Activated CD4-positive, alpha-beta T cell treated with anti-CD3 and anti-CD28 coated beads, Interleukin-2, amount 10 ng/mL, durations not matched to agents 24 days and 14 days (primary cell): Measurements from ENCODE around the gene HTR6. TPM values are rescaled to one million over a fixed set of nuclear protein-coding genes. Genes with fewer than 3 reads are reported as not detected.
A peak's percentile ranks its signal among the peaks of the same experiment; 100 is the strongest.

Experiments used
- DNase-seq: peaks from one replicate; pipeline ENCODE4 v3.0.0; 2022
- H3K27ac Mint-ChIP-seq: one replicate; pipeline ENCODE4 v1.8.0; 2022; ENCODE audit warnings: mild to moderate bottlenecking, mixed read lengths
- H3K27me3 Mint-ChIP-seq: one replicate; pipeline ENCODE4 v1.8.0; 2022; ENCODE audit warnings: mixed read lengths
- H3K36me3 Mint-ChIP-seq: one replicate; pipeline ENCODE4 v1.8.0; 2022; ENCODE audit warnings: low read depth, mild to moderate bottlenecking, mixed read lengths
- H3K4me1 Mint-ChIP-seq: one replicate; pipeline ENCODE4 v1.8.0; 2021; ENCODE audit warnings: mixed read lengths
- H3K4me3 Mint-ChIP-seq: one replicate; pipeline ENCODE4 v1.8.0; 2022; ENCODE audit warnings: mild to moderate bottlenecking, moderate library complexity, mixed read lengths
- H3K9me3 Mint-ChIP-seq: one replicate; pipeline ENCODE4 v1.8.0; 2021; ENCODE audit warnings: mixed read lengths
- intact Hi-C: fragments of 100-400 bp; cut with micrococcal nuclease; formaldehyde crosslinking; loops from one replicate; pipeline ENCODE4 v1.15.1; 2023
- total RNA-seq: library from RNA; stranded (reverse); gene quantifications from 2 replicates; pipeline ENCODE4 v1.2.3, GENCODE V29; 2022

HTR6 gene
- total RNA-seq, 1 donor from 2014 or later, result not detected

DNA sequence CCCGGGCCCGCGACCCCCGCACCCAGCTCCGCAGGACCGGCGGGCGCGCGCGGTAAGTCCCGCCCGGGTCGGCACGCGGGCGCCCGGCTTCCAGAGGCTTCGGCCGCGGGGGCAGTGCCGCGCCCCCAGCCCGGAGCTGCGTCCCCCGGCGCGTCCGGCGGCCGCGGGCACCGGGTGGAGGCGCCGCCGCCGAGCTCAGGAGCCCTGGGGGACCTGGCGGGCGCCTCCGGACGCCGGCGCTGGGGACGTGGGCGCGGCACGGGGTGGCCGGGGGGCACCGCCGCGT is 20.3 kb upstream of the HTR6 start:
- Mint-ChIP-seq H3K27me3 (peaks cover 19% of the 10 kb centered on the region), H3K4me1 (peaks cover 28% of the 10 kb centered on the region), H3K9me3 (no peaks in the 10 kb centered on the region), H3K27ac (no peak overlapping the region), H3K36me3 (no peaks in the 10 kb centered on the region), H3K4me3 (peak overlapping the region; percentile 23)
- no peak for DNase-seq
- intact Hi-C loops, result loop anchor here (2.0 to 10.0 kb wide), 3 partner anchors 48 to 390 kb away; partner anchors contain the start of genes CAPZB, EMC1 and MRTO4

DNA sequence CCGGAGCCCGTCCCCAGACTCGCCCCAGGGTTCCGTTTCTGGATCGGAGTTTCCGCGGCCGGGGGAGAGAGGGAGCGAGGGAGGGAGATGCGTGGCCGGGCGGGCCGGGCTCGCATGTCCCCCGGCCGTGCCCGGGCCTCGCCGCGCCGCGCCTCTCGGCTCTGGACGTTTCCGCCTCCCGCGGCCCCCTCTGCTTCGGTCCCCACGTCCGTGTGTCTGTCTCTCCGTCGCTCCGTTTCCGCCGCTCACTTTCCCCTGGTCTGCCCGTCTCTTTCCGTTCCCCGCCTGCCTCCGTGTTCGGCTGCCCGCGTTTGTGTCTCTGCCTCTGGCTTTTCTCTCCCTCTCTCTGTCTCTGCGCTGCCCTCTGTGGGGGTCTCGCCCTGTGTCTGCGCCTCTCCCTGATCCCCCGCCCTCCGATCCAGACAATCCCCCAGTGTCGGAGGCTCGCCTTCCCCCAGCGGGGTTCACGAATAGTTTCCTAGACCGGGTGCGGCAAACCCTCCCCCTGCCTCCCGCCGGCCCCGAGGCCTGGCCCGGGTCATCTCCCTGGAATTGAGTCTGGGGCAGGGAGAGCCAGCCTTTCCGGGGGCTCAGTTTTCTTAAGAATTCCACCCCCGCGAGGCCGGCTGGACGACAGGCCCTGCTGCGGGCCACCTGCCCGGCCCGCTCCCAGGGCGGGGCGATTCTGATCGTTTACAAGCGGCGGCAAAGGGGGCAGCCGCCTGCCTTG is 19.8 kb upstream of the HTR6 start:
- intact Hi-C loops, result loop anchor here (2.0 to 10.0 kb wide), 3 partner anchors 48 to 390 kb away; partner anchors contain the start of genes CAPZB, EMC1 and MRTO4
- Mint-ChIP-seq H3K36me3 (no peaks in the 10 kb centered on the region), H3K27me3 (peaks cover 19% of the 10 kb centered on the region), H3K4me1 (peaks cover 30% of the 10 kb centered on the region), H3K9me3 (no peaks in the 10 kb centered on the region), H3K4me3 (peak overlapping the region; percentile 98), H3K27ac (peak overlapping the region; percentile 88)
- DNase-seq, result peak; percentile 88

DNA sequence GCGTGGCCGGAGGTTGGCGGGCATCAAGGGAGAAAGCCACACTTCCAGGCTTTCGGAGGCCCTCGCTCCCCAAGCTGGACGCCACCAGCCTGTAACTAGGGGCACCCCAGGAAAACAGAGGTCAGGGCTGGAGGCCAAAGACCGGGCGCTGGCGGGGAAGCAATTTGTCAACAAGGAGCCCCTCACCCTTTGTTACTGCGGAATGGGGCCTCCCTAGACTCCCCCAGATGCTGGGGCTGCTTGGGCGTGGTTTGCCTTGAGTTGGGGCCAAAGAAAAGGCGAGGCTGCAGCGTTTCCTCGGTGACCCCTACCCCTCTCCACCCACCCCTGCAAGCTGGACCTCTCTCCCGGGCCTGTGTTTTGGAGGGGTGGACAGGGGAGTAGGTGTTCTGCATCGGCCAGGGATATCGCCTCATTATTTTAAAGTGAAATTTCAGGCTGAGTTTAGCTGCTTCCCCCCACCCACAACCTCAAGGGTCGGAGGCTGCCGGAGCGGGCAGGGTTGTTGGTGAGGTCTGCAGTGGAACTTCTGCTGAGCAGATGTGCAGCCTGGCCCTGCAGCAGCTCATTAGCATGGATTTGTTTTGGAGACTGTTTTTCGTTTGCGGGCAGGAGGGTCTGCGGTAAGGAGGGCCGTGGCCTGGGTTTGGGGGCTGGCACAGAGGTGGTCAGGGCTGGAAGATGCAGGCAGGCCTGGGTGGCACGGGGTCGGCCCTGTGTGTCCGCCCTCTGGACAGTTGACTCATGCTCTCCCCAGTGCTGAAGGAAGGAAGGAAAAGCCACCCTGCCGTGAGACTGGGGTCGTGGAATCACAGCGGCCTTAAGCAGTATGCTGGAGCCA is 19.0 kb upstream of the HTR6 start:
- DNase-seq, result no peak
- Mint-ChIP-seq H3K4me3 (peak overlapping the region; percentile 98), H3K27me3 (peaks cover 19% of the 10 kb centered on the region), H3K9me3 (no peaks in the 10 kb centered on the region), H3K27ac (peak overlapping the region; percentile 15), H3K36me3 (no peaks in the 10 kb centered on the region), H3K4me1 (peaks cover 32% of the 10 kb centered on the region)
- intact Hi-C loops, result loop anchor here (2.0 to 10.0 kb wide), 3 partner anchors 49 to 391 kb away; partner anchors contain the start of genes CAPZB, EMC1 and MRTO4

DNA sequence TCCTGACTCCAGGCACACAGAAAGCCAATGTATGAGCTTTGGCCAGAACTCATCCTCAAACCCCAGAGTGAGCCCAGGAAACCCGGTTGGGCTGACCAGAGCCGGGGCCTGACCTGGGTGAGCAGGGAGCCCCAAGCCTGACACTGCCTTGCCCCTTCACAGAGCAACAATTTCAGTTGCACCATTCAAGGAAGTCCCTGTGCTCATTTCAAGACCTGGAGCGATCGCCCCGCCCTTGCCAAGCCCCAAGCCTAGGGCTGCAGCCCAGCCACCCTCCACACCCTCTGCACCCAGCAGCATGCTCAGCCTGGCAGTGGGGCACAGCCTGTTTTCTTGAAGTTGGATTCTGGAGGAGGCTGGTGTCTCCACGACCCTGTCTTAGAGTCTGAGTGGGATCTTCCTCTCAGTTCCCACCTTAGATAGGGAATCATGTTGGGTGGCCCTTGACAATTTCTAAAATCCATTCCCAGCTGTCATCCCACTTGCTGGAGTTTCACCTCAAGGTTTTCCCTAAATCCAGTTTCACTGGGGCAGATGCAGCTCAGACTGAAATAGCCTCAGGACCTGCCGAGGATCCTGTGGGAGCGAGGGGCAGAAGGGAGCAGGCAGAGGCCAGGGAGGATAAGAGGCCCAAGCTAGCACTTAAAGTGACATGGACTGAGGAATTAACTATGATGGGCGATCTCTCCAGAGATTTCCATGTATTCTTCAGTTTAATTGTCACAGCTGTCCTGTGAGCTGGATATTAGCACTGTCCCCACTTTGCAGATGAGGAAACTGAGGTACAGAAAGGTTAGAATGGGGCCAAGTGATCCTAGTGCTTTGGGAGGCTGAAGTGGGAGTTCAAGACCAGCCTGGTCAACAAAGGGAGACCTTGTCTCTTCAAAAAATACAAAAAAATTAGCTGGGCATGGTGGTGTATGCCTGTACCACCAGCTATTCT is 18.0 kb upstream of the HTR6 start:
- H3K4me1 Mint-ChIP-seq, result peaks cover 34% of the 10 kb centered on the region
- peak overlapping the region; percentile 98 for H3K4me3 Mint-ChIP-seq
- intact Hi-C loops, result loop anchor here (10.0 kb wide), 1 partner anchor 392 kb away; the partner anchor contains the start of genes EMC1 and MRTO4
- H3K27ac Mint-ChIP-seq, result no peak overlapping the region
- no peaks in the 10 kb centered on the region for H3K9me3 Mint-ChIP-seq
- peak; percentile 71 for DNase-seq
- no peaks in the 10 kb centered on the region for H3K36me3 Mint-ChIP-seq
- peaks cover 12% of the 10 kb centered on the region for H3K27me3 Mint-ChIP-seq

DNA sequence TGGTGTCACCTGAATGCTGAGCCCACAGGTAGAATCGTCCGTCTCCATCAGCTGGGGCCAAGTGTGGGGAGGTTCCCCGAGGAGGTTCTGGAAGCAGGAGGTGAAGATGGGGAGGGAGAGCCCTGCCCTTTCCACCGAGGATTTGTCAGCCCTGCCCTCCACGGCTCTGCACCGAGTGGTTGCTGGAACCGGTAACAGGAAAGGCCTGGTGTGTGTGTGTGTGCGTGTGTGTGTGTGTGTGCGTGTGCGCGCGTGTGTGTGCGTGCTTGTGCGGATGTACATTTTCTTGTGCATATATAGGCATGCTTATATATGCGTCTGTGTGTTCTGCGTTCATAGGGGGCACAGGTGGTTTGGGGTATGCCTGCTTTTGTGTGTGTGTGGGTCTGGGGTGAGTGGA is 17.0 kb upstream of the HTR6 start:
- peak overlapping the region; percentile 46 for H3K27ac Mint-ChIP-seq
- H3K4me3 Mint-ChIP-seq, result peak overlapping the region; percentile 98
- H3K36me3 Mint-ChIP-seq, result no peaks in the 10 kb centered on the region
- intact Hi-C loops, result loop anchor here (10.0 kb wide), 1 partner anchor 393 kb away; the partner anchor contains the start of genes EMC1 and MRTO4
- DNase-seq, result peak; percentile 79
- H3K4me1 Mint-ChIP-seq, result peaks cover 34% of the 10 kb centered on the region
- H3K9me3 Mint-ChIP-seq, result no peaks in the 10 kb centered on the region
- peaks cover 8% of the 10 kb centered on the region for H3K27me3 Mint-ChIP-seq

DNA sequence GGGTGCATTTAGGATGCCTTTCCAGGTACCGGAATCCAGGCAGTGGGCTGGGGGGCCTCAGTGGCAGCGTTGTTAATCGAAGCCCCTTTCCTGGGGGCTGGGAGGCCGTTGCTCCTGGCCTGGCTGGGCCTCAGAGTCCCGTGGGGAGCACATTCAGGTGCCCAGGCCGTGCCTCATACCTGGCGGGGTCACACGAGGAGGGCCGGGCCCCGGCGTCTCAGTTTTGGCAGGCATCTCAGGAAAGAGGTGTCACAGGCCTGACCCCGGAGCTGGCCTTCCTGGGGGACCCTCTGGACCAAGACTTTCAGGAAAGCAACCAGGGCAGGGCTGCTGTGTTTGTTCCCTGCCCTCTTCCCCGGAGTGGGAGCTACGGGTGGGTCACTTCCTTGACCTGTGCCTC is 16.4 kb upstream of the HTR6 start:
- H3K27ac Mint-ChIP-seq, result no peak overlapping the region
- intact Hi-C loops, result loop anchor here (10.0 kb wide), 1 partner anchor 393 kb away; the partner anchor contains the start of genes EMC1 and MRTO4
- no peaks in the 10 kb centered on the region for H3K36me3 Mint-ChIP-seq
- DNase-seq, result no peak
- peaks cover 31% of the 10 kb centered on the region for H3K4me1 Mint-ChIP-seq
- H3K27me3 Mint-ChIP-seq, result peaks cover 3% of the 10 kb centered on the region
- H3K4me3 Mint-ChIP-seq, result peak overlapping the region; percentile 98
- no peaks in the 10 kb centered on the region for H3K9me3 Mint-ChIP-seq

DNA sequence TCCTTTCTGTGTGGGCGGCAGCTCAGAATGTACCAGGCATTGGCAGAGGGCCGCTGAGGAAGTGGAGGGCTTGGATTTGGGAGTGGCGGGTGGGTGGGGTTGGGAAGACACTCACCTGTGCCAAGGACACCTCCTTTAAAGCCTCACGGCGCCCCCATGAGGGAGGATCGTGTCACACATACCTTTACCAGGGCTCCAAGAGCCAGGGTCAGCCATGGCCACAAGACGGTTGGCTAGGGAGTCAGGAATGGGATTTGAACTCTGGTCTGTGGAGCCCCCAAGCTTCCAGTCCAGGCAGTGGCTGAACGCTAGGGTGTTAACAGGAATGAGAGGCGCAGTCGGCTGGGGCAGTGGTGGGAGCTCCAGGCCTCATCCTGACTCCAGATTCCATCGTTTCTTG is 16.0 kb upstream of the HTR6 start:
- Mint-ChIP-seq H3K27me3 (no peaks in the 10 kb centered on the region), H3K4me3 (no peak overlapping the region), H3K9me3 (no peaks in the 10 kb centered on the region), H3K27ac (no peak overlapping the region), H3K4me1 (peaks cover 31% of the 10 kb centered on the region), H3K36me3 (no peaks in the 10 kb centered on the region)
- intact Hi-C loops, result loop anchor here (10.0 kb wide), 1 partner anchor 394 kb away; the partner anchor contains the start of genes EMC1 and MRTO4
- no peak for DNase-seq

DNA sequence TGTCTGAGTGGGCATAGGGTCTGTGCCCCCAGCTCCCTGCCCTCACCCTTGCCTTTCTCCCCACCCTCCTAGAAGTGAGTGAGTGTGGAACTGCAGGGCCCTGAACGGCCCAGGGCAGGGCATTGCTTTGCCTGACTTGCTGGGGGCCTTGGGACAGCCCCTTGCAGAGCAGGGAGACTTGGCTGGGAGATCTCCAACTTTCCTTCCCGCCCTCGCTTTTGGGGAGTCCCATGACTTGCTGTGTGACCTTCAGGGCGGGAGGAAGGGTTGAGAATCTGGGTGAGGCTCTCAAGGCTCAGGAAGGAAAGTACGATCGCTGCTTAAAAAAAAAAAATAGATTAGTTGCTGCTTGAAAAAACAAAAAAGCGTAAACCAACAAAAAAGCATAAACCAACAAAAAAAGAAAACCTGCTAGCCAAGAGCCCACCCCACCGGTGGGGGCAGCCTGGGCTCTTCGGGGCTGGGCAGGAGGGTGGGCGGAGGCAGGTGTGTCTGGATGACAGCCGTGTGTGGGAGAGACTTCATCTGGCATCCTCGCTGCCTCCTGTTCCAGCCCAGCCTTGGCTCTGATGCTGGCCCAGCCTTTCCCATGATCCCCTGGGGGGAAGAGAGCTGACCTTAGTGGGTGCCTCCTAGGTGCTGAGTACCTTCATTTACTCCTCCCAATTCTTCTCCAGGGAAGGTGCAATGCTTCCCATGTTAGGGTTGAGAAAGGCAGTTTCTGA is 14.1 kb upstream of the HTR6 start:
- intact Hi-C loops, result no loop called here
- no peaks in the 10 kb centered on the region for H3K36me3 Mint-ChIP-seq
- no peak overlapping the region for H3K4me3 Mint-ChIP-seq
- H3K4me1 Mint-ChIP-seq, result peaks cover 34% of the 10 kb centered on the region
- H3K27ac Mint-ChIP-seq, result no peak overlapping the region
- no peaks in the 10 kb centered on the region for H3K27me3 Mint-ChIP-seq
- H3K9me3 Mint-ChIP-seq, result no peaks in the 10 kb centered on the region
- DNase-seq, result no peak

DNA sequence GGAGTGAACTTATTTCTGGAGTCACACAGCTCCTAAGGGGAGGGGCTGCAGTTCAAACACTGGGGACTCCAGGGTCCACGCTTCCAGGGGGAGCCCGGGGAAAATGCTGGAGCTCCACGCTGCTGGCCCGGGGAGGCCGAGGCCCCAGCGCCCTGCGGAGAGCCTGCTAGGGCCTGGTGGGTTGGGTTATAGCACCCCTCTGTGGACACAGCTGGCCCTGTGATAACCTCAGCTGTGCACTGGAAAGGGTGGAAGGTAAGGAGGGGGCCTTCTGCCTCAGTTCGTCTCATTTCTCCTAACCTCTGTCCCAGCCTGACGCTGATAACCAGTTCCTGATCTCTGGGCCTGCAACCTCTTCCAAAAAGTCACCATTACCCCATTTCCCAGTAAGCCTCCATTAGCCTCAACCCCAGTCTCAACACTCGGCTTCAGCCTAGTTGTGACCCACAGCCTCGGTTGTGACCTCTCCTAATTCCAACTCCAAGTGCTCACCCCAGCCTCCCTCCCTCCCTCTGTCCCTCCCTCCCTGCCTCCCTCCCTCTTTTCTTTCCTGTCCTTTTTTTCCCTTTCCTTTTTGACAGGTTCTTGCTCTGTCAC is 13.4 kb upstream of the HTR6 start:
- H3K4me3 Mint-ChIP-seq, result no peak overlapping the region
- H3K27me3 Mint-ChIP-seq, result no peaks in the 10 kb centered on the region
- peaks cover 31% of the 10 kb centered on the region for H3K4me1 Mint-ChIP-seq
- H3K27ac Mint-ChIP-seq, result no peak overlapping the region
- intact Hi-C loops, result no loop called here
- DNase-seq, result peak; percentile 83
- no peaks in the 10 kb centered on the region for H3K9me3 Mint-ChIP-seq
- peaks cover 1% of the 10 kb centered on the region for H3K36me3 Mint-ChIP-seq

DNA sequence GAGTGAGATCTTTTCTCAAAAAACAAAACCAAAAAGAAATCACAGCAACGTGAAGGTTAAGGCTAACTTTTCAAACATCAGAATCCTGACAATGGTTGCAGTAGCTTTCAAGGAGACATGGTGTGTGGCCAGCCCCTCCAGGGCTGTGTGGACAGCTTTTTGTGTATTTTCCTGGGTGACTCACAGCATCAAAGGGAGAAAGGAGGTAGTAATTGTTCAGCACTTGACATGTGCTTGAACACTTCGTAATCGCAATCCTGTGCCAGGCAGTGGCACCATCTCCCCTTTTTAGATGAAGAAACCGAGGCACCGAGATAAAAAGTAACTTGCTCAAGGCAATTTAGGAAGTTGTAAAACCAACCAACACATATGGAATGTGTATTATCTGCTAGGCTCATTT is 10.3 kb upstream of the HTR6 start:
- intact Hi-C loops, result no loop called here
- H3K4me3 Mint-ChIP-seq, result no peak overlapping the region
- peaks cover 18% of the 10 kb centered on the region for H3K4me1 Mint-ChIP-seq
- H3K27ac Mint-ChIP-seq, result no peak overlapping the region
- H3K36me3 Mint-ChIP-seq, result peaks cover 4% of the 10 kb centered on the region
- no peaks in the 10 kb centered on the region for H3K9me3 Mint-ChIP-seq
- no peaks in the 10 kb centered on the region for H3K27me3 Mint-ChIP-seq
- DNase-seq, result no peak

DNA sequence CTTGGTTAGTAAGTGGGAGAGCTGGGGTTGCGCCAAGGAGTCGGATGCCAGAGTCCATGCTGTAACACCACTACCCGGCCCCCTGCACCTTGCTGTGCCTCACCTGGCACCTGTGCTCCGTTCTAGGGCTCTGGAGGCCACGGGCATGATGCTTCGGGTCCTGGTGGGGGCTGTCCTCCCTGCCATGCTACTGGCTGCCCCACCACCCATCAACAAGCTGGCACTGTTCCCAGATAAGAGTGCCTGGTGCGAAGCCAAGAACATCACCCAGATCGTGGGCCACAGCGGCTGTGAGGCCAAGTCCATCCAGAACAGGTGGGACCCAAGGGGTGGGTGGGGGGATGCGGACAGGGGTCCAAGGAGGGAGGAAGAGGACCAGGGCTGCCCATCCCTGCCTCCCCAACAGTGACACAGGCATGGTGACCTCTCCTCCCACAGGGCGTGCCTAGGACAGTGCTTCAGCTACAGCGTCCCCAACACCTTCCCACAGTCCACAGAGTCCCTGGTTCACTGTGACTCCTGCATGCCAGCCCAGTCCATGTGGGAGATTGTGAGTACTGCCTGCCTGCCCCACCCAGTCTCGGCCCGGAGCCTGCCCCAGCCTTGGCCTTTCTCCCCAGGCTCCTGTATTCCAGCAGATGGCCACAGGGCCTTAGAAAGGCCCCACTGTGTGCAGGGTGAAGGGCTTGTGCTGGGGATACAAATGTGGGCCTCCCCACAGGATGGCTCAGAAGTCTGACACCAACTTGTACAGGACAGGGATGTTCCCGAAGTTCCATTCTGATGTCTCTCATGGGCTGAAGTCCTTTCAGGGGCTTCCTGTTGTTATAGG is 9.6 kb upstream of the HTR6 start:
- DNase-seq, result no peak
- H3K36me3 Mint-ChIP-seq, result peaks cover 4% of the 10 kb centered on the region
- no peak overlapping the region for H3K27ac Mint-ChIP-seq
- H3K4me1 Mint-ChIP-seq, result peaks cover 20% of the 10 kb centered on the region
- H3K4me3 Mint-ChIP-seq, result no peak overlapping the region
- H3K9me3 Mint-ChIP-seq, result no peaks in the 10 kb centered on the region
- intact Hi-C loops, result no loop called here
- H3K27me3 Mint-ChIP-seq, result peaks cover 3% of the 10 kb centered on the region

DNA sequence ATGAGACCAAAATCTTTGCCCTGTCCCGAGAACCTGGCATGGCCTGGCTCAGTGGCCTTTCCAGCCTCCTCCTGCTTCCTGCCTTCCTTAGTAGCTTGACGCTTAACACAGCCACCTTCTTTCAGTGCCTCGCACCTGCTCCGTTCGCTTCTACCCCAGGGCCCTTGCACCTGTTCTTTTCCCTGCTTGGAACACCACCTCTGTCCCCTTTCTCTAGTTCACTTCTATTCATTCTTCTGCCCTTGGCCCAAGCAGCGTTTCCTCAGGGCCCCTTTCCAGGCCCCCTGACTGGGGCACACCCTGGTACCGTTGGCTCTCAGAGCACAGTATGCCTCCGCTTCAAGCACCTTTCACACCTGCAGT is 9.0 kb upstream of the HTR6 start:
- intact Hi-C loops, result no loop called here
- Mint-ChIP-seq H3K4me3 (no peak overlapping the region), H3K27me3 (peaks cover 3% of the 10 kb centered on the region), H3K4me1 (peaks cover 22% of the 10 kb centered on the region), H3K36me3 (peaks cover 4% of the 10 kb centered on the region), H3K9me3 (no peaks in the 10 kb centered on the region), H3K27ac (peak overlapping the region; percentile 32)
- DNase-seq, result no peak
